Left ventricle myocardium inferior (tissue), 1 donor: ENCODE measurements around the gene PTCH1. TPM values are rescaled to one million over a fixed set of nuclear protein-coding genes. Genes with fewer than 3 reads are reported as not detected.

Source experiments
- DNase-seq: peaks from one replicate; pipeline ENCODE4 v3.0.0-alpha.2; 2020
- H3K27ac ChIP-seq: fragments of 200-600 bp; replicated peaks from 2 replicates; pipeline ENCODE4 v1.8.0; 2021
- H3K27me3 ChIP-seq: fragments of 200-600 bp; 2 replicates; pipeline ENCODE4 v1.8.0; 2021; ENCODE audit warnings: low read depth
- H3K36me3 ChIP-seq: fragments of 200-600 bp; 2 replicates; pipeline ENCODE4 v1.8.0; 2021
- H3K4me1 ChIP-seq: fragments of 200-600 bp; 2 replicates; pipeline ENCODE4 v1.8.0; 2021
- H3K4me3 ChIP-seq: fragments of 200-600 bp; 2 replicates; pipeline ENCODE4 v1.8.0; 2021; ENCODE audit warnings: mild to moderate bottlenecking, moderate library complexity
- H3K9me3 ChIP-seq: fragments of 200-600 bp; replicated peaks from 2 replicates; pipeline ENCODE4 v1.8.0; 2021
- CTCF ChIP-seq: fragments of 200-600 bp; IDR thresholded peaks from 2 replicates; pipeline ENCODE4 v1.8.0; 2021; ENCODE audit warnings: antibody characterized with exemption, mild to moderate bottlenecking, borderline replicate concordance
- intact Hi-C: fragments of 100-400 bp; cut with micrococcal nuclease; formaldehyde crosslinking; loops from one replicate; pipeline ENCODE4 v1.11.0; 2022
- total RNA-seq: library from RNA; stranded (reverse); fragmentation: NEBNext Ultra II Directional; extraction: Animal tissue kit (Norgen Biotek cat#: 25700); gene quantifications from one replicate; pipeline ENCODE4 v1.2.1, GENCODE V29; 2021
- donor health status: DM: no; HTN: yes; CAD: no; lungs with severe emphysema.

The PTCH1 gene
- total RNA-seq, 1 donor from 2014 or later: 6.6 TPM

GRCh38 chr9:95443301-95443700, 73.5 kb downstream of the PTCH1 start:
- Histone ChIP-seq H3K4me1 (peaks cover 10% of the 10 kb centered on the region), H3K4me3 (no peak overlapping the region), H3K27ac (no peak overlapping the region), H3K9me3 (no peaks in the 10 kb centered on the region), H3K36me3 (peaks cover 40% of the 10 kb centered on the region), H3K27me3 (no peaks in the 10 kb centered on the region)
- no peak for TF ChIP-seq CTCF
- intact Hi-C loops: no loop called here
- DNase-seq: no peak

GRCh38 chr9:95441081-95441480, 75.7 kb downstream of the PTCH1 start:
- H3K4me3 ChIP-seq: no peak overlapping the region
- no peaks in the 10 kb centered on the region for H3K27me3 ChIP-seq
- intact Hi-C loops: no loop called here
- no peak overlapping the region for H3K27ac ChIP-seq
- no peak for DNase-seq
- peaks cover 19% of the 10 kb centered on the region for H3K36me3 ChIP-seq
- H3K4me1 ChIP-seq: no peaks in the 10 kb centered on the region
- no peak for TF ChIP-seq CTCF
- H3K9me3 ChIP-seq: no peaks in the 10 kb centered on the region

GRCh38 chr9:95440447-95440846, 76.3 kb downstream of the PTCH1 start:
- no peak for DNase-seq
- no peaks in the 10 kb centered on the region for H3K27me3 ChIP-seq
- intact Hi-C loops: no loop called here

GRCh38 chr9:95438561-95439357, 78.0 kb downstream of the PTCH1 start:
- Histone ChIP-seq H3K36me3 (no peaks in the 10 kb centered on the region), H3K9me3 (no peaks in the 10 kb centered on the region), H3K4me1 (no peaks in the 10 kb centered on the region), H3K27me3 (no peaks in the 10 kb centered on the region), H3K27ac (no peak overlapping the region), H3K4me3 (no peak overlapping the region)
- TF ChIP-seq CTCF: no peak
- intact Hi-C loops: no loop called here
- no peak for DNase-seq

More at GRCh38 chr9:95440447-95440846, 76.3 kb downstream of the PTCH1 start:
- Histone ChIP-seq H3K4me3 (no peak overlapping the region), H3K4me1 (no peaks in the 10 kb centered on the region), H3K9me3 (no peaks in the 10 kb centered on the region), H3K36me3 (peaks cover 13% of the 10 kb centered on the region), H3K27ac (no peak overlapping the region)
- TF ChIP-seq CTCF: no peak

GRCh38 chr9:95437559-95437958, 79.2 kb downstream of the PTCH1 start:
- TF ChIP-seq CTCF: no peak
- no peak overlapping the region for H3K27ac ChIP-seq

More at GRCh38 chr9:95437559-95437958, 79.2 kb downstream of the PTCH1 start:
- H3K36me3 ChIP-seq: no peaks in the 10 kb centered on the region
- intact Hi-C loops: no loop called here
- H3K4me3 ChIP-seq: no peak overlapping the region
- no peaks in the 10 kb centered on the region for H3K27me3 ChIP-seq
- DNase-seq: no peak
- H3K4me1 ChIP-seq: no peaks in the 10 kb centered on the region
- no peaks in the 10 kb centered on the region for H3K9me3 ChIP-seq
